Activated naive CD4-positive, alpha-beta T cell treated with anti-CD3 and anti-CD28 coated beads, Interleukin-2, amount 50 U/mL, for 24 hours (primary cell): Measurements from ENCODE around the gene CYP4F8.
"Not testable (repeated sequence)": the region's sequence is repeated elsewhere in the genome, so short reads cannot be mapped to it uniquely, and the experiment has no call there.

Experiments used
- H3K27ac Mint-ChIP-seq: one replicate; pipeline ENCODE4 v1.8.0; 2021; ENCODE audit warnings: mild to moderate bottlenecking, mixed read lengths
- H3K27me3 Mint-ChIP-seq: one replicate; pipeline ENCODE4 v1.8.0; 2021; ENCODE audit warnings: mixed read lengths
- H3K36me3 Mint-ChIP-seq: one replicate; pipeline ENCODE4 v1.8.0; 2021; ENCODE audit warnings: mixed read lengths
- H3K4me1 Mint-ChIP-seq: one replicate; pipeline ENCODE4 v1.8.0; 2021; ENCODE audit warnings: mixed read lengths
- H3K4me3 Mint-ChIP-seq: one replicate; pipeline ENCODE4 v1.8.0; 2021; ENCODE audit warnings: mild to moderate bottlenecking, mixed read lengths
- H3K9me3 Mint-ChIP-seq: one replicate; pipeline ENCODE4 v1.8.0; 2021; ENCODE audit warnings: mixed read lengths

CYP4F8 gene

GRCh38 chr19:15607978-15608925 is 6.8 kb upstream of the CYP4F8 start:
- not testable (repeated sequence) for H3K36me3 Mint-ChIP-seq, H3K27ac Mint-ChIP-seq, H3K27me3 Mint-ChIP-seq, H3K9me3 Mint-ChIP-seq, H3K4me3 Mint-ChIP-seq, H3K4me1 Mint-ChIP-seq

GRCh38 chr19:15609261-15609660 is 5.8 kb upstream of the CYP4F8 start:
- Mint-ChIP-seq H3K27ac (no peak overlapping the region), H3K36me3 (no peaks in the 10 kb centered on the region), H3K9me3 (no peaks in the 10 kb centered on the region), H3K4me3 (no peak overlapping the region), H3K27me3 (no peaks in the 10 kb centered on the region), H3K4me1 (no peaks in the 10 kb centered on the region)

GRCh38 chr19:15612342-15612741 is 2.7 kb upstream of the CYP4F8 start:
- Mint-ChIP-seq H3K36me3 (no peaks in the 10 kb centered on the region), H3K27ac (no peak overlapping the region), H3K4me3 (no peak overlapping the region), H3K27me3 (no peaks in the 10 kb centered on the region), H3K4me1 (no peaks in the 10 kb centered on the region), H3K9me3 (no peaks in the 10 kb centered on the region)

GRCh38 chr19:15613338-15613737 is 1.7 kb upstream of the CYP4F8 start:
- Mint-ChIP-seq H3K9me3 (no peaks in the 10 kb centered on the region), H3K27ac (no peak overlapping the region)

GRCh38 chr19:15615526-15615925 is 508 bp downstream of the CYP4F8 start:
- no peak overlapping the region for H3K27ac Mint-ChIP-seq
- H3K4me1 Mint-ChIP-seq = no peaks in the 10 kb centered on the region
- no peak overlapping the region for H3K4me3 Mint-ChIP-seq
- peaks cover 10% of the 10 kb centered on the region for H3K27me3 Mint-ChIP-seq
- H3K36me3 Mint-ChIP-seq = no peaks in the 10 kb centered on the region
- no peaks in the 10 kb centered on the region for H3K9me3 Mint-ChIP-seq

More at GRCh38 chr19:15613338-15613737, 1.7 kb upstream of the CYP4F8 start:
- H3K27me3 Mint-ChIP-seq = peaks cover 4% of the 10 kb centered on the region
- H3K4me1 Mint-ChIP-seq = no peaks in the 10 kb centered on the region
- no peaks in the 10 kb centered on the region for H3K36me3 Mint-ChIP-seq
- no peak overlapping the region for H3K4me3 Mint-ChIP-seq

GRCh38 chr19:15616183-15616582 is 1.2 kb downstream of the CYP4F8 start:
- no peaks in the 10 kb centered on the region for H3K36me3 Mint-ChIP-seq
- H3K4me1 Mint-ChIP-seq = no peaks in the 10 kb centered on the region
- H3K9me3 Mint-ChIP-seq = no peaks in the 10 kb centered on the region
- H3K27ac Mint-ChIP-seq = peak overlapping the region; percentile 62
- H3K4me3 Mint-ChIP-seq = no peak overlapping the region
- peaks cover 11% of the 10 kb centered on the region for H3K27me3 Mint-ChIP-seq

GRCh38 chr19:15616627-15617270 is 1.7 kb downstream of the CYP4F8 start:
- Mint-ChIP-seq H3K4me1 (no peaks in the 10 kb centered on the region), H3K36me3 (no peaks in the 10 kb centered on the region), H3K27me3 (peaks cover 14% of the 10 kb centered on the region), H3K4me3 (no peak overlapping the region), H3K9me3 (no peaks in the 10 kb centered on the region), H3K27ac (no peak overlapping the region)

- H3K4me1 Mint-ChIP-seq = no peaks in the 10 kb centered on the region
- no peak overlapping the region for H3K27ac Mint-ChIP-seq
- H3K36me3 Mint-ChIP-seq = no peaks in the 10 kb centered on the region
- no peak overlapping the region for H3K4me3 Mint-ChIP-seq
- no peaks in the 10 kb centered on the region for H3K9me3 Mint-ChIP-seq
- H3K27me3 Mint-ChIP-seq = peaks cover 20% of the 10 kb centered on the region
These were observed 3.3 kb downstream of the CYP4F8 start for GRCh38 chr19:15618321-15618720.

GRCh38 chr19:15621801-15622200 is 6.8 kb downstream of the CYP4F8 start:
- no peaks in the 10 kb centered on the region for H3K9me3 Mint-ChIP-seq
- H3K27ac Mint-ChIP-seq = no peak overlapping the region
- no peaks in the 10 kb centered on the region for H3K4me1 Mint-ChIP-seq
- no peaks in the 10 kb centered on the region for H3K36me3 Mint-ChIP-seq
- H3K27me3 Mint-ChIP-seq = peaks cover 22% of the 10 kb centered on the region
- H3K4me3 Mint-ChIP-seq = no peak overlapping the region

GRCh38 chr19:15622991-15623390 is 8.0 kb downstream of the CYP4F8 start:
- Mint-ChIP-seq H3K9me3 (no peaks in the 10 kb centered on the region), H3K36me3 (no peaks in the 10 kb centered on the region), H3K27ac (no peak overlapping the region), H3K4me1 (no peaks in the 10 kb centered on the region), H3K27me3 (peaks cover 24% of the 10 kb centered on the region), H3K4me3 (no peak overlapping the region)

GRCh38 chr19:15623711-15624318 is 8.8 kb downstream of the CYP4F8 start:
- Mint-ChIP-seq H3K4me3 (no peak overlapping the region), H3K27ac (no peak overlapping the region), H3K36me3 (no peaks in the 10 kb centered on the region), H3K4me1 (no peaks in the 10 kb centered on the region), H3K9me3 (no peaks in the 10 kb centered on the region), H3K27me3 (peaks cover 19% of the 10 kb centered on the region)

GRCh38 chr19:15628236-15629002 is 13.4 kb downstream of the CYP4F8 start:
- Mint-ChIP-seq H3K4me1 (no peaks in the 10 kb centered on the region), H3K36me3 (no peaks in the 10 kb centered on the region), H3K9me3 (no peaks in the 10 kb centered on the region), H3K4me3 (no peak overlapping the region), H3K27me3 (peaks cover 3% of the 10 kb centered on the region), H3K27ac (no peak overlapping the region)

- Mint-ChIP-seq H3K4me1 (no peaks in the 10 kb centered on the region), H3K4me3 (no peak overlapping the region), H3K9me3 (no peaks in the 10 kb centered on the region), H3K36me3 (no peaks in the 10 kb centered on the region), H3K27ac (no peak overlapping the region), H3K27me3 (peaks cover 3% of the 10 kb centered on the region)
These were observed 14.2 kb downstream of the CYP4F8 start for GRCh38 chr19:15629003-15629880.

- H3K27ac Mint-ChIP-seq = no peak overlapping the region
- H3K4me1 Mint-ChIP-seq = no peaks in the 10 kb centered on the region
- H3K9me3 Mint-ChIP-seq = no peaks in the 10 kb centered on the region
- peaks cover 8% of the 10 kb centered on the region for H3K27me3 Mint-ChIP-seq
- H3K4me3 Mint-ChIP-seq = no peak overlapping the region
- no peaks in the 10 kb centered on the region for H3K36me3 Mint-ChIP-seq
These were observed 16.8 kb downstream of the CYP4F8 start for GRCh38 chr19:15631817-15632216.
